IMR-90 (cell line): ENCODE data around the gene CEP104.

Experiments
- CTCF ChIP-seq: conservative IDR thresholded peaks from 2 replicates; pipeline ENCODE4 v1.5.1; 2012; ENCODE audit warnings: mild to moderate bottlenecking, low read depth, low read length, improper control_type of control experiment
- MAFK ChIP-seq: IDR thresholded peaks from 2 replicates; pipeline ENCODE4 v1.6.1; 2012; ENCODE audit warnings: low read depth, low read length, improper control_type of control experiment
- MXI1 ChIP-seq: IDR thresholded peaks from 2 replicates; pipeline ENCODE4 v1.6.1; 2012; ENCODE audit warnings: low read depth, mild to moderate bottlenecking, low read length, moderate library complexity, borderline replicate concordance
- NFE2L2 ChIP-seq: fragments of 150-350 bp; IDR thresholded peaks from 2 replicates; pipeline ENCODE4 v1.6.1; 2016; ENCODE audit warnings: low read depth, mild to moderate bottlenecking, low read length
- POLR2A ChIP-seq: IDR thresholded peaks from 2 replicates; pipeline ENCODE4 v1.6.1; 2012; ENCODE audit warnings: mild to moderate bottlenecking, low read depth, low read length
- RAD21 ChIP-seq: IDR thresholded peaks from 2 replicates; pipeline ENCODE4 v1.6.1; 2012; ENCODE audit warnings: low read length, improper control_type of control experiment
- RCOR1 ChIP-seq: IDR thresholded peaks from 2 replicates; pipeline ENCODE4 v1.6.1; 2012; ENCODE audit warnings: mild to moderate bottlenecking, low read length, improper control_type of control experiment; ENCODE audit not compliant: insufficient replicate concordance
- SMC3 ChIP-seq: fragments of 150-350 bp; IDR thresholded peaks from 2 replicates; pipeline ENCODE4 v1.6.1; 2016; ENCODE audit warnings: low read depth, mild to moderate bottlenecking, antibody characterized with exemption, low read length, moderate library complexity
- USF2 ChIP-seq: fragments of 150-350 bp; IDR thresholded peaks from 2 replicates; pipeline ENCODE4 v1.6.1; 2017; ENCODE audit warnings: mild to moderate bottlenecking, antibody characterized with exemption, low read length, low read depth

- TF ChIP-seq CTCF (no peak), RAD21 (no peak), SMC3 (no peak), USF2 (no peak), MAFK (no peak), MXI1 (no peak), RCOR1 (no peak), POLR2A (no peak), NFE2L2 (no peak)
These were observed 22.3 kb downstream of the CEP104 start for GRCh38 chr1:3834701-3835100.
